ENCODE data around the gene SCN1B.
A peak's percentile ranks its signal among the peaks of the same experiment; 100 is the strongest.
"Not testable (repeated sequence)": the region's sequence is repeated elsewhere in the genome, so short reads cannot be mapped to it uniquely, and the experiment has no call there.

The SCN1B gene

GRCh38 chr19:34997071-34997617, 33.1 kb upstream of the SCN1B start:
- DNase-seq (ENCODE audit: low spot score) (no peak), ATAC-seq (ENCODE audit: low read depth) (no peak)
- Histone ChIP-seq H3K27ac (ENCODE audit: poor library complexity, severe bottlenecking) (no peak overlapping the region), H3K27me3 (ENCODE audit: insufficient read depth, poor library complexity, severe bottlenecking) (no peaks in the 10 kb centered on the region), H3K4me3 (ENCODE audit: severe bottlenecking) (no peak overlapping the region), H3K9me3 (ENCODE audit: severe bottlenecking) (no peaks in the 10 kb centered on the region), H3K36me3 (ENCODE audit: low read depth) (peaks cover 4% of the 10 kb centered on the region; the same call in 1 of the 2 replicates), H3K4me1 (ENCODE audit: insufficient read depth, poor library complexity, severe bottlenecking) (no peaks in the 10 kb centered on the region)
- TF ChIP-seq CTCF (IDR thresholded peaks at IDR 0.05; ENCODE audit: poor library complexity, severe bottlenecking), result no peak

GRCh38 chr19:34998224-34998623, 32.0 kb upstream of the SCN1B start:
- not testable (repeated sequence) for H3K27me3 ChIP-seq (ENCODE audit: insufficient read depth, poor library complexity, severe bottlenecking); H3K36me3 ChIP-seq (ENCODE audit: low read depth); DNase-seq (ENCODE audit: low spot score); H3K4me1 ChIP-seq (ENCODE audit: insufficient read depth, poor library complexity, severe bottlenecking); H3K4me3 ChIP-seq (ENCODE audit: severe bottlenecking); H3K27ac ChIP-seq (ENCODE audit: poor library complexity, severe bottlenecking); ATAC-seq (ENCODE audit: low read depth); H3K9me3 ChIP-seq (ENCODE audit: severe bottlenecking)

GRCh38 chr19:34998777-34999497, 31.3 kb upstream of the SCN1B start:
- no peak for TF ChIP-seq CTCF (IDR thresholded peaks at IDR 0.05; ENCODE audit: poor library complexity, severe bottlenecking)
- no peak for DNase-seq (ENCODE audit: low spot score)
- no peaks in the 10 kb centered on the region for H3K4me1 ChIP-seq (ENCODE audit: insufficient read depth, poor library complexity, severe bottlenecking)
- ATAC-seq (ENCODE audit: low read depth), result no peak
- no peaks in the 10 kb centered on the region for H3K27me3 ChIP-seq (ENCODE audit: insufficient read depth, poor library complexity, severe bottlenecking)
- H3K9me3 ChIP-seq (ENCODE audit: severe bottlenecking), result no peaks in the 10 kb centered on the region
- H3K4me3 ChIP-seq (ENCODE audit: severe bottlenecking), result peak overlapping the region; percentile 94
- peak overlapping the region; percentile 76 for H3K27ac ChIP-seq (ENCODE audit: poor library complexity, severe bottlenecking)
- H3K36me3 ChIP-seq (ENCODE audit: low read depth), result peaks cover 4% of the 10 kb centered on the region; the same call in 1 of the 2 replicates

GRCh38 chr19:34999498-35000337, 30.6 kb upstream of the SCN1B start, which contains the start of gene GRAMD1A:
Gene GRAMD1A, plus strand, starts transcription at chr19:35000323. Its CDS starts 156 bp downstream, at chr19:35000479.
- Histone ChIP-seq H3K4me3 (ENCODE audit: severe bottlenecking) (peak within 1 kb of the TSS; percentile 94), H3K27ac (ENCODE audit: poor library complexity, severe bottlenecking) (peak within 1 kb of the TSS; percentile 76), H3K27me3 (ENCODE audit: insufficient read depth, poor library complexity, severe bottlenecking) (no peaks in the 10 kb centered on the region), H3K4me1 (ENCODE audit: insufficient read depth, poor library complexity, severe bottlenecking) (no peaks in the 10 kb centered on the region), H3K36me3 (ENCODE audit: low read depth) (peaks cover 4% of the 10 kb centered on the region; the same call in 1 of the 2 replicates), H3K9me3 (ENCODE audit: severe bottlenecking) (no peaks in the 10 kb centered on the region)
- ATAC-seq (ENCODE audit: low read depth) (peak; percentile 82), DNase-seq (ENCODE audit: low spot score) (no peak)
- TF ChIP-seq CTCF (IDR thresholded peaks at IDR 0.05; ENCODE audit: poor library complexity, severe bottlenecking), result no peak

GRCh38 chr19:35000338-35000646, 30.0 kb upstream of the SCN1B start:
- TF ChIP-seq CTCF (IDR thresholded peaks at IDR 0.05; ENCODE audit: poor library complexity, severe bottlenecking), result no peak
- Histone ChIP-seq H3K36me3 (ENCODE audit: low read depth) (peaks cover 4% of the 10 kb centered on the region; the same call in 1 of the 2 replicates), H3K27ac (ENCODE audit: poor library complexity, severe bottlenecking) (peak overlapping the region; percentile 76), H3K9me3 (ENCODE audit: severe bottlenecking) (no peaks in the 10 kb centered on the region), H3K4me1 (ENCODE audit: insufficient read depth, poor library complexity, severe bottlenecking) (no peaks in the 10 kb centered on the region), H3K27me3 (ENCODE audit: insufficient read depth, poor library complexity, severe bottlenecking) (no peaks in the 10 kb centered on the region), H3K4me3 (ENCODE audit: severe bottlenecking) (peak overlapping the region; percentile 94)
- ATAC-seq (ENCODE audit: low read depth) (no peak), DNase-seq (ENCODE audit: low spot score) (no peak)

All from RWPE2 (cell line).